HG03064 (cell line): ENCODE results near the gene TRNT1.

Experiments used
- ATAC-seq: cut with Tn5 transposase; IDR thresholded peaks from one replicate; pipeline ENCODE4 v1.9.1; 2021; ENCODE audit warnings: low read depth; ENCODE audit not compliant: unreplicated experiment

The TRNT1 gene

DNA sequence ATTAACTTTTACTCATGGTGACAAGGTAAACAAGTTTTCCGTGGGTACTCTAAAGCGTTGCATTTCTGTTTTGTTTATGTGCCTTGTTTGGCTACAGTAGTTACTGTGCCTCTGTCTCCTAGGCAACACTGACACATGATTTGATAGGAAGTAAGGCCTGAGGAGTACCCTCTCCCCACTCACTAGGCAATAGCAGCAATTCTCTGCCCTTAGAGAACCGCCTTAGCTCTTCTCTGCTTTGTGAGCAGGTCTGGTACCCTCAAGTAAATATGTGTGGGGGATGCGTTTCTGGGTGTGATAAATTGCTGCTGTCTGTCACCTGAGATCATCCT lies 16.5 kb upstream of the TRNT1 start, which contains the start of gene IL5RA:
Gene IL5RA (minus strand): TSS at position 76 of the 332 bp plus-strand sequence. CDS start 5,390 bp downstream, outside the sequence.
- ATAC-seq, result no peak

- ATAC-seq, result no peak
These were observed 15.9 kb upstream of the TRNT1 start for GRCh38 chr3:3110749-3111361.

GRCh38 chr3:3113042-3113709 lies 13.6 kb upstream of the TRNT1 start:
- no peak for ATAC-seq

- no peak for ATAC-seq
These were observed 9.1 kb upstream of the TRNT1 start for GRCh38 chr3:3117651-3118050.

GRCh38 chr3:3119393-3119851 lies 7.3 kb upstream of the TRNT1 start:
- ATAC-seq, result no peak

DNA sequence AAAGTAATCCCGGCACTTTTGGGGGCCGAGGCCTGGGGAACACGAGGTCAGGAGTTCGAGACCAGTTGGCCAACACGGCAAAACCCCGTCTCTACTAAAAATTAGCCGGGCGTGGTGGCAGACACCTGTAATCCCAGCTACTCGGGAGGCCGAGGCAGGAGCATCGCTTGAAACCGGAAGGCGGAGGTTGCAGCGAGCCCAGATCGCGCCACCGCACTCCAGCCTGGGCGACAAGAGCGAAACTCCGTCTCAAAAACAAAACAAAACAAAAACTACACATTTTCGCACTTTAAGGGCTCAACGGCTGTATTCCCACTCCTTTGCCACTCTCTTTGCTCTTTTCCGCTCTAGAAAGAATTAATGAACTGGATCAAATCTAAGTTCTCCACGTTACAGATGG lies 763 bp upstream of the TRNT1 start:
- ATAC-seq, result no peak

DNA sequence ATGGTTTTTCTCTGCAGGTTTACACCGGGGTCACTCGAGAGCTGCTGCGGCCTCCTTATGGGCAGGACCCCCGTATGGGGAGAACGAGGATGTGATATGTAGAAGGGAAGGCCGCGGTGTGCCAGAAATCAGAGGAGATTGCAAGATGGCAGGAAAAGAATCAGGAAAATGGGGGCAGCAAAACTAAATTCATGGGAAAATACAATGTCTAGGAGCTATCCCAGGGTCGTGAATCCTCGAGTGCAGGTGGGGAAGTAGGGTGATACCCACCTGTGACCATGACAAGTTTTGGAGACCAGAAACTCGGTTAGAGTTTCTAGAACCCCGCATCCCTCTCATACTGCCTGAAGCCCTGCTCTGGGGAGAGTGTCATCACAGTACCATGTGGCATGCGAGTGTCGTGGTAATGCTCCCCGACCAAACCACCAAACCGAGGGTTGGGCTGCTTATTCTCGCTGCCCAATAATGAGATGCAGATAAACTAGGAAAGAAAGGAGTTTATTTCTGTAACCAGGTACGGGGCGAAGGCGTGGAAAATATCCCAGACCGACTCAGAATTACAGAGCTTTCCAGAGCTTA lies 781 bp downstream of the TRNT1 start:
- ATAC-seq, result no peak

- ATAC-seq, result no peak
These were observed 2.8 kb downstream of the TRNT1 start for GRCh38 chr3:3129579-3129978.

DNA sequence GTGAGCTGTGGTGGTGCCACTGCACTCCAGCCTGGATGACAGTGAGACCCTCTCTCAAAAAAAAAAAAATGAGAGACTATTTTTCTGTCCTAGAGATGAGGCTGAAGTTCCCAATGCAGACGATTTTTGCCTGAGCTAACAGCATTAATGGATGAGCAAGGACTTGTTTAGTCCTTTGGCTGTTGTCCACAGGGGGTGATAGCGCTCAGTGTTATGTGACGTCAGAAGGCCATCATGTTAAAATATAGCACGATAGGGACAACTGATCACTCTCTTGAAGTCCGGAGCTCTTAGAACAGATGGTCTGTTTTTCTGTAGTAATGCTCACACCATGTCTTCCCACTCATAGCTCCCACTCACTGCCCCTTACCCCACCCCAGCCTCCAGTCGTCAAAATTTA lies 6.8 kb downstream of the TRNT1 start:
- ATAC-seq, result no peak

DNA sequence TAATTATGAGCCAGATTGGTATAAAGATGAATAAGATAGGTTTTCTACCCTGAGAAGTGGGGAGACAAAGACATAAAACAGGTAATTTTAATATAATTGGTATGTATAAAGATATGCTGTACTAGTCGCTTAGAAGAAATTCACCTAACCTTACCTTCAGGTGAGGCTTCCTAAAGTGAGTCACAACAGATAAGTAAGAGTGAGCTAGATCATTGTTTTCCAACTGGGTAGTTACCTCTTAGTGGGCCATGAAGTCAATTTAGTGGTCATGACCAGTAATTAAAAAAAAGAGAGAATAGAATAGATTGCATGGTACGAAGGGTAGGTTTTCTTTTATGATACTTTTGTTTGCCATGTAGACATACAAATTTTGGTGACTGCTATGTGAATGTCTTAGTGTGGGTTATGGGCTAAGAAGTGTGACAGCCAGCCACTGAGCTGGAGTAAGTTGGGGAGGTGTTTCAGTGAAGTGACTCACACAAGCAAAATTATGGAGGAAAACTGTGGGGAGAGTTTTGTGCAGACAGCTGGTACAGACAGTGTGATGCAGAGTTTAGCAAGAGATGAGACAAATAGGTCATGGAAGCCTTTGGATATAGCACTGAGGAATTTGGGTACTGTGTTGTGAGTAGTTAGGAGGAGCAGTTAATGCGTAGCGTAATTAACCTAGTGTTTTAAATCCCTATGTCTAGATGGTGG lies 8.2 kb downstream of the TRNT1 start:
- no peak for ATAC-seq

- ATAC-seq, result no peak
These were observed 10.8 kb downstream of the TRNT1 start for GRCh38 chr3:3137526-3137925.

GRCh38 chr3:3141939-3142338 lies 15.2 kb downstream of the TRNT1 start:
- ATAC-seq, result no peak

DNA sequence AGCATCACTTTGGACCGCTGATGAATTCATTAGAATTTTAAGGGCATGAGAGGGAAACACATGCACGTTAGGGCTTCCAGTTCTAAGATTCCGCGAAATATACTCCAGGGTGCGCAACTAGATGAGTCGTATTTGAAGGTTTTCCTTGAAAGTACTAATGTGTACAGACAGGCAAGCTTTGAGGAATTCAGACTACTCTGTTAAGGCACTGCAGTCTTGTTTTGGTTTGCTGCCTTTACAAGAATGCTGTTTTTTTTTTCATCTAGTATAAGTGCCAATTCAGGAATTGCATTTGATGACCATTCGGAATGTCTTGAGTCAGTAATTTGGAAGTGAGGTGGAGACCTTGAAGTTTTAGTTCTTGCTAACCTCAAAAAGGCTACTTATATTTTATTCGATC lies 19.1 kb downstream of the TRNT1 start:
- no peak for ATAC-seq

DNA sequence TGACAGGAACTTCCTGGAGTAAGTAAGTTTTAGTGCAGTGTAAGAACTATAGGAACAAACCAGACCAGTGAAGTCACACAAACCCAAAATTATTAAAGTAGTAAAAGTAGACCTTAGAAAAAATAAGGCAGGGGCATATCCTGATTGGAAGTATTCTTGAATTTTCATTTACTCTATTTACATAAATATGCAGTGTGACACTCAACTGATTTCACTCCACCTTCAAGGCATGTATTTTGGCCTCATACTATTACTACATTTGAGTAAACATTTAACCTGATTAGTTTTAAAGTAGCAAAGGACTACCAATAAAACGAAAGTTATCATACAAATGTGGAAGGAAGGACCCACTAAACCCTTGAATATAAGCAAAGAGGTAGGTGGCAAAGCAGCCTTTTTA lies 22.8 kb downstream of the TRNT1 start:
- no peak for ATAC-seq

DNA sequence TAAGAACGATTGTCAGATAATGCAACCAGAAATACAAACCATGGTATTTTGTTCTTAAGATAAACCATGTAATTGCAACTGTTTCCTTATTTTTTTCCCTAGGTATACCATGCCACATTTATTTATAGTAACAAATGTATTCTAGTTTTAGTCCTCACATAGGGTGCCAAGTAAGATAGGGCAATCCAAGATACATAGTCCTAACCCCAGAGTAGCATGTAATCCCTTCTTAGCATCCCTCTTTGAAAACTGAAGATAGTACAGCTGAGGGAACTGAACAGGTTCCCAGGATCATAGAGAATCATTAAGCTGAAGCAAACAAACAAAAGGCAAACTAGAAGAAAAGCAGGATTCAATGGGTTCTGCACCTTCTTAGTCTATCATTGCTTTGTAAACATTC lies 24.8 kb downstream of the TRNT1 start:
- ATAC-seq, result no peak

- no peak for ATAC-seq
These were observed 28.3 kb downstream of the TRNT1 start for GRCh38 chr3:3154879-3155610.

- ATAC-seq, result no peak
These were observed 30.7 kb downstream of the TRNT1 start for GRCh38 chr3:3157484-3157883.

DNA sequence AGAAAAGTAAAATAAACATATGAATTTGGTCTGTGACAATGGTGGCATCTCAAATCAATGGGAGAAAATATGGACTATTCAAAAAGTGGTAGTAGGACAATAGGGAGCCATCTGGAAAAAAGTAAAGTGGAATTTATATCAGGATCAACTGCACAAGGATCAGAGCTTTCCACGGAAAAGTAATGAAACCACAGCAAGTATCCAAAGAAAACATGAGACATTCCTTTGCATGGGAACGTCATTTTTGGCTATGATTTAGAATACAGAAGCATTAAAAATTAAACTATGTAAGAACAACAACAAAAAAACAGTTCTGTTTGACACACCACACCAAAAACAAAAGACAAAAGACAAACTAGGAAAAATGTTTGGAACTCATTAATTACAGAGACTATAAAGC lies 34.1 kb downstream of the TRNT1 start:
- ATAC-seq, result no peak

- ATAC-seq, result no peak
These were observed 38.5 kb downstream of the TRNT1 start for GRCh38 chr3:3165241-3165640.

GRCh38 chr3:3165650-3166049 lies 38.9 kb downstream of the TRNT1 start:
- no peak for ATAC-seq

DNA sequence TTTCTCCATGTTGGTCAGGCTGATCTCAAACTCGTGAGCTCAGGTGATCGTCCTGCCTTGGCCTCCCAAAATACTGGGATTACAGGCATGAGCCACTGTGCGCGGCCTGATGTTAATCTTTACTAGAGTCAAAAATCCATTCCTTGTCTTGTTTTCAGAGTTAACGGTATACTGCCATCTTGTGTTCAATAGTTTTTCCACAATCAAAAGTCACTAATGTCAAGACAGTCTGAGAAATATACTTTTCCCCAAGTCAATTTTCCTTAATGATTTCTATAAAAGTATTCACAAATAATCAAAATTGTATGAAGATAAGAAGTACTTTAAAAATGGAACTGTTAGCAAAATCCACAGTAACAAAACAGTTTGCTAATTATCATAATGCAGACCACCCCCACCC lies 44.3 kb downstream of the TRNT1 start:
- ATAC-seq, result no peak
